ENCODE data around the gene ZNF41.

- TF ChIP-seq, protein P1, sequence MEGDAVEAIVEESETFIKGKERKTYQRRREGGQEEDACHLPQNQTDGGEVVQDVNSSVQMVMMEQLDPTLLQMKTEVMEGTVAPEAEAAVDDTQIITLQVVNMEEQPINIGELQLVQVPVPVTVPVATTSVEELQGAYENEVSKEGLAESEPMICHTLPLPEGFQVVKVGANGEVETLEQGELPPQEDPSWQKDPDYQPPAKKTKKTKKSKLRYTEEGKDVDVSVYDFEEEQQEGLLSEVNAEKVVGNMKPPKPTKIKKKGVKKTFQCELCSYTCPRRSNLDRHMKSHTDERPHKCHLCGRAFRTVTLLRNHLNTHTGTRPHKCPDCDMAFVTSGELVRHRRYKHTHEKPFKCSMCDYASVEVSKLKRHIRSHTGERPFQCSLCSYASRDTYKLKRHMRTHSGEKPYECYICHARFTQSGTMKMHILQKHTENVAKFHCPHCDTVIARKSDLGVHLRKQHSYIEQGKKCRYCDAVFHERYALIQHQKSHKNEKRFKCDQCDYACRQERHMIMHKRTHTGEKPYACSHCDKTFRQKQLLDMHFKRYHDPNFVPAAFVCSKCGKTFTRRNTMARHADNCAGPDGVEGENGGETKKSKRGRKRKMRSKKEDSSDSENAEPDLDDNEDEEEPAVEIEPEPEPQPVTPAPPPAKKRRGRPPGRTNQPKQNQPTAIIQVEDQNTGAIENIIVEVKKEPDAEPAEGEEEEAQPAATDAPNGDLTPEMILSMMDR (IDR thresholded peaks at IDR 0.05) = no peak
- TF ChIP-seq POLR2A (IDR thresholded peaks at IDR 0.05) = no peak
Observed at GRCh38 chrX:47458528-47458927, 24.5 kb downstream of the ZNF41 start.
